HCT116 (cell line): ENCODE measurements around the gene NEURL3.

Experiments
- POLR2A ChIP-seq: IDR thresholded peaks from 2 replicates; pipeline ENCODE4 v1.7.0; 2011; ENCODE audit warnings: borderline replicate concordance; ENCODE audit not compliant: insufficient read depth, insufficient read length; ENCODE audit errors: extremely low read depth
- POLR2AphosphoS5 ChIP-seq: IDR thresholded peaks from 2 replicates; pipeline ENCODE4 v1.6.1; 2011; ENCODE audit warnings: mild to moderate bottlenecking, low read depth, low read length, moderate library complexity
- SIN3A ChIP-seq: IDR thresholded peaks from 2 replicates; pipeline ENCODE4 v1.6.1; 2012; ENCODE audit warnings: low read depth

- no peak for TF ChIP-seq POLR2A
- TF ChIP-seq POLR2AphosphoS5: no peak
- TF ChIP-seq SIN3A: no peak
Measured at GRCh38 chr2:96546797-96547196, 41.6 kb upstream of the NEURL3 start.
